ENCODE data around the gene FGG.
"Not testable (repeated sequence)": the region's sequence is repeated elsewhere in the genome, so short reads cannot be mapped to it uniquely, and the experiment has no call there.

Gene FGG

DNA sequence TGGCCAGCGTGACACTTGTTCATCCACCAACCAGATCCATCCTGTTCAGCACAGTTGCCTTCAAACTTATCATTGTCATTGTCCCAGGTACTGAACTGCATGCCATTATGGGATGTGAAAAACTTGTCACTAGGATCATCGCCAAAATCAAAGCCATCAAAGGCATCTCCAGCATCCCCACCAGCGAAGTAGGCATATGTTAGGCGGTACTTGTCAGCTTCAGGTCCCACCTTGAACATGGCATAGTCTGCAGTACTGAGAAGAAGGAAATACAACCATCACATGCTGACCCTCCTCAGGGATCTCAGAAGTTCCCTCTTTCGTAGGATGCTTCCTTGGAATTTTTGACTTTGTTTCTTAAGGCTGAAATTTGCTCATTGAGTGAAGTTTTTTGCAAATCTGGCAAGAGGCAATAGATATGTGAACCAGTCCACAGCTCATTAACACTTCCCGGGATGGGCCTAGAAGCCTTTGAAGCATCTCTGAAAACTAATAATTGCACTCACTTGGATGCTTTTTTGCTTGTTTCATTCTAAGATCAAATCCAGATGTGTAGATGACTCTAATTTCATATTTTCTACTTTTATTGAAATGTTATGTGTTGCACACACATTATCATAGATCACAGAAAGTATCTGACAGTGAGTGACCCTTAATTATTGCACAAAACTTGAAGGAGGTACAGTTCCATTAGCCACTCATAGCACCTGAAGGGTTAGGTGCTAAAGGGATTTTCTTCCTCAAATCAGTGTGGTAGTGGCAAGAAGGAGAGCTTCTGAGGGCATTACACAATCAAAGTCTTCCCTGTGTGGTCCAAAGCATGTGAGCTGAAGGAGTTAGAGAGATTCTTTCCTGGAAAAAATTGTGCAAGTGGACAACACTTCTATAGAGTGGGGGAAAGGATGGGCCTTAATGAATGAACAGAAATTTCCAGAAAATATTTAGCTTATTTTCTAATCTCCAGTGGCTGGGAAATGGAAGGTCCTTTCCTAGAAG is 5.4 kb downstream of the FGG start:
- DNase-seq (ENCODE audit: low read depth in 1 of 2, low spot score in 1 of 2): no peak
- no peak for TF ChIP-seq JUND (IDR thresholded peaks at IDR 0.05; ENCODE audit: low read depth)
- in situ Hi-C loops (cut with HindIII; ENCODE audit: low pct_unique_long_range_greater_than_20kb, low sequenced_read_pairs): no loop called here

DNA sequence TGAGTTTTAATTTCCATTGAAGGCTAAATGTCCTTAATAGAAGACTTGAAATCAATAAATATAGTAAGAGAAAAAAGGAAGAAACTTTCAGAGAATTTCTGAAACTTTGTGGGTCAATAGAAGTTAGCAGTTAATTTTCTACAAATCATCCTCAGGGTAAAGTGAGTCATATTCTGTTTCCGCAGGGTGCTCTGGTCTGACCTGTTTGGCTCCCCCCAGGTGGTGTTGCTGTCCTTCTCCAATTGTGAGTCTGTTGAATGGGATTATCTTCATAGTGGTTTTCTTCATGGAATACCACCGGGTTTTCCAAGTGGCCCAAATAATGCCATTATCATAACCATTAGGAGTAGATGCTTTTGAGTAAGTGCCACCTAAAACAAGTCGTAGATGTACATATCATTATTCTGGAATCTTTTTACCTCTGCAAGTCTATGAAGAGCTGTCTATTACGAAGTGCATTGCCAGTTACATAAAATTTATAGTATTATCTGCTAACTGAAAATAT is 7.7 kb downstream of the FGG start:
- no peak for DNase-seq (ENCODE audit: low read depth in 1 of 2, low spot score in 1 of 2)
- in situ Hi-C loops (cut with HindIII; ENCODE audit: low pct_unique_long_range_greater_than_20kb, low sequenced_read_pairs): no loop called here
- no peak for TF ChIP-seq JUND (IDR thresholded peaks at IDR 0.05; ENCODE audit: low read depth)

DNA sequence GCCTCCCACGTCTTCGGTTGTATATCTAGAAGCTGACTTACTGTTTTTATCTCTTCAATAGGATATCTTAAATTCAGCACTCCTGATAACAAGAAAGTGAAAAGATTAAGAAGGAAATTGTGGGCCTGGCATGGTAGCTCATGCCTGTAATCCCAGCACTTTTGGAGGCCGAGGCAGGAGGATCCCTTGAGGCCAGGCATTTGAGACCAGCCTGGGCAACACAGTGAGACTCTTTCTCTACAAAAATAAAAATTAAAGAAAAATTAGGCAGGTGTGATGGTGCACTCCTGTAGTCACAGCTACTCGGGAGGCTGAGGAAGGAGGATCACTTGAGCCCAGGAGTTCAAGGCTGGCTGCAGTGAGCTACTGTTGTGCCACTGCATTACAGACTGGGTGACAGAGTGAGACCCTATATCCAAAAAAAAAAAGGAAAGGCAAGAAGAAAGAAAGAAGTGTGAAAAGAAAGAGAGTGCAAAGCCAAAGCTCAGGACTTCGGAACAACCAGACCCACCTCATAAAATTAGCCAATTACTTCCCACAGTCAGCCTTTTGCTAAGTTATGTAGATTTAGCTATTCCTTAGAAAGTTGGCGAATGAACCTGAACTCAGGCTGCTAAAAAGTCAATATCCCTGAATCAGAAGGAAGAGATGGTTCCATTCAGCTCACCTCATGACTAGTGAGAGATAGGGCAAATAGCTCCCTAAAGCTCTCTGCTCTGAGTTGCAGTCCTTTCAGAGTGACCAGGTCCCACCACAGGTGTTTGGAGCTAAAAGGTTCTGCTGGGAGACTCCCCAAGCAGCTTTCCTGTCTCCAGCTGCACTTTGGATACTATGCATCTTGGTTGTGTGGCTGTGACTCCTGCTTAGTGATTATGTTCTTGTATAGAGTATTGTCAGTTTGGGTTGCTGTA is 9.2 kb downstream of the FGG start:
- no peak for DNase-seq (ENCODE audit: low read depth in 1 of 2, low spot score in 1 of 2)
- TF ChIP-seq JUND (IDR thresholded peaks at IDR 0.05; ENCODE audit: low read depth): no peak
- in situ Hi-C loops (cut with HindIII; ENCODE audit: low pct_unique_long_range_greater_than_20kb, low sequenced_read_pairs): no loop called here

DNA sequence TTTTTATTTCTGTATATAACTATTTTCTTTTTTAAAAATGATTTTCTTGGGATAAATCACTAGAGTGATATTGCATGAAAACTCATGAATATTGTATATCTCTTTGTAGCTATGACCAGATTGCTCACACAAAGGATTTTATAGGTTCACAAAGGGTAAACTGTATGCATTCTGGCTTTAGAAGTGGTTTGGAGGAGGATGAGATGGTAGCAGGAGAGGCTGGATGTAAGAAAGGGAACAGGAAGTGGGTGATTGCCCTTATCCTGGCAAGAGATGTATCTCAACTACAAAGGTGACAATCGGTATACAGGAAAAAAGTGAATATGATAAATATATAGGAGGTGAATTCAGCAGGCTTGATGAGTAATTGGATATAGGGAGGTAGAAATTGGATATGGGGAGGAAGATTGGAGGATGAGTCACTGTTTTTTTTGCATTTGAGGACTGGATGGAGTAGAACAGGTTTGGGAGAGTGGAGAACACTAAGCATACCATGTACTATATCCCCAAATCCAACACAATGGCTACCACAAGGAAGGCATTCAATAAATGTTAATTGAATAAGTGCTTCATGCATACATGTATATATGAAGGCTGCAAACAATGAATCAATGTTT is 9.9 kb downstream of the FGG start:
- DNase-seq (ENCODE audit: low read depth in 1 of 2, low spot score in 1 of 2): no peak
- TF ChIP-seq JUND (IDR thresholded peaks at IDR 0.05; ENCODE audit: low read depth): no peak
- in situ Hi-C loops (cut with HindIII; ENCODE audit: low pct_unique_long_range_greater_than_20kb, low sequenced_read_pairs): no loop called here

DNA sequence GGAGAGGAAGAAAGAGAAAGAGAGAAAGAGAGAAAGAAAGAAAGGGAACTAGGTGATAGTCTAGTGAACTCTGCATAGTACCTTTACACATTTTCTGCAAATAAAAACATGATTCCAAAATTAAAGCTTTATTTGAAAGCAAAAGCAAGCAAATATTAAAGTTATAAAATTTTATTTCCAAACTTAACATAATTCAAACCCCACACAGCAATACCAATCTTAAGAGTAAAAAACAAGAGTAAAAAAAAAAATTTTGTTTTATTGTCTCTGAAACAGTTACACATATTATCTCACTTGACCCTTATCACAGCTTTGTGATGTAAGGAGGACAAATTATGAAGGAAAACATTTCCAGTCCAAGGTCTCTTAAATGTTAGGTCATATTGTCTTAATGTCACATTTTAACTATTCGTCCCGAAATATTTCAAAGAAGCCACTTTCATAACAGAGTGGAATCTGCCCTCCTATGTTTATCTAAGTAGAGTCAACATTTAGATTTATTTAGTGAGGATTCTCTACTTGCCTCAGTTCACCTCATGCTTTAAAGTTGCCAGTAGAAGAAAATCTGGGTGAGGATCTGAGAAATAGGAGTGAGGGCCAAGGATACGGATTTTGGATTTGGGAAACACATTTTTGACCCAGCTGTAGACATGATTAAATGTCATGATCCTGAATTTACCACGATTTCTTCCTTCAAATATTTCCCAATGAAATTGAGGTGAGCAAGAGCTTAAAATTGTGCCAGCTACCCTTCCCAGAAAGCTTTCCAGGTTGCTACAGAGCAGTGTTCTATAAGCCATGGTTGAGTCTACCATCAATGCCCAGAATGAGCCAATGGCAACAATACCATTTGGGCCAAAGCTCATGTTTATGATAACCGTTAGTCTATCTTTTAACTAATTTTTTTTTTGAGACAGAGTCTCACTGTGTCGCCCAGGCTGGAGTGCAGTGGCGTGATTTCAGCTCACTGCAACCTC is 14.4 kb downstream of the FGG start:
- no peak for DNase-seq (ENCODE audit: low read depth in 1 of 2, low spot score in 1 of 2)
- no peak for TF ChIP-seq JUND (IDR thresholded peaks at IDR 0.05; ENCODE audit: low read depth)
- in situ Hi-C loops (cut with HindIII; ENCODE audit: low pct_unique_long_range_greater_than_20kb, low sequenced_read_pairs): no loop called here

DNA sequence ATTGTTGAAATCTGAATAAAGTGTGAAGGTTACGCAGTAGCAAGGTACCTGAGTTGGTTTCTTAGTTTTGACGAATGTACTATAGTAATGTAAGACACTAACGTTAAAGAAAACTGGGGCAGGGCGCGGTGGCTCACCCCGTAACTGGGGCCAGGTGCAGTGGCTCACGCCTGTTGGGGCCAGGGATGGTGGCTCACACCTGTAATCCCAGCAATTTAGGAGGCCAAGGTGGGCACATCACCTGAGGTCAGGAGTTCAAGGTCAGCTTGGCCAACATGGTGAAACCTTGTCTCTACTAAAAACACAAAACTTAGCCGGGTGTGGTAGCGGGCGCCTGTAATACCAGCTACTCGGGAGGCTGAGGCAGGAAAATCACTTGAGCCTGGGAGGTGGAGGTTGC is 15.2 kb downstream of the FGG start:
- in situ Hi-C loops (cut with HindIII; ENCODE audit: low pct_unique_long_range_greater_than_20kb, low sequenced_read_pairs); DNase-seq (ENCODE audit: low read depth in 1 of 2, low spot score in 1 of 2): not testable (repeated sequence)

DNA sequence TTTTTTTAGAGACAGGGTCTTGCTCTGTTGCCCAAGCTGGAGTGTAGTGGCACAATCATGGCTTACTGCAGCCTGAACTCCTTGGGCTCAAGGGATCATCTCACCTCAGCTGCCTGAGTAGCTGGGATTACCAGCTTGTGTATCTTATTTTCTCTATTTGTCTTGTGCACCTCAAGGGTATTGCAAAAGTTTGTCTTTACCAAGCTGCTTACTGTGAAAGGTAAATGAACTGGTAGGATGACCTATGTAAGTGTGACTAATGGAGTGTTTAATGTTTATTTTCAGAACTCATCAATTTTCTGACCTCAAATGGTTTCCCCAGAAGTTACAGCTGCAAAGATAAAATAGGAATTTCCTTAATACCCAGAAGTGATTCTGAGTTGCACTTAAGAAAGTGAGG is 16.6 kb downstream of the FGG start:
- in situ Hi-C loops (cut with HindIII; ENCODE audit: low pct_unique_long_range_greater_than_20kb, low sequenced_read_pairs): no loop called here
- no peak for TF ChIP-seq JUND (IDR thresholded peaks at IDR 0.05; ENCODE audit: low read depth)
- DNase-seq (ENCODE audit: low read depth in 1 of 2, low spot score in 1 of 2): peak in 1 of 2 experiments; percentile 59

DNA sequence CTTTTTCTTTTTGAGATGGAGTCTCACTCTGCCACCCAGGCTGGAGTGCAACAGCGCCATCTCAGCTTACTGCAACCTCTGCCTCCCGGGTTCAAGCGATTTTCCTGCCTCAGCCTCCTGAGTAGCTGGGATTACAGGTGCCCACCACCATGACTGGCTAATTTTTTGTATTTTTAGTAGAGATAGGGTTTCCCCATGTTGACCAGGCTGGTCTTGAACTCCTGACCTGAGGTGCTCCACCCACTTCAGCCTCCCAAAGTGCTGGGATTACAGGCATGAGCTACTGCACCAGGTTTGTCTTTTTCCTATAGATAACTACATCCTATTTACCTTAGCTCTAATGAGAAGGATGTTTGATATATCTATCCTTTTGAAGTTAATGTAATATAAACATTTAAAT is 18.1 kb downstream of the FGG start:
- in situ Hi-C loops (cut with HindIII; ENCODE audit: low pct_unique_long_range_greater_than_20kb, low sequenced_read_pairs); DNase-seq (ENCODE audit: low read depth in 1 of 2, low spot score in 1 of 2): not testable (repeated sequence)

DNA sequence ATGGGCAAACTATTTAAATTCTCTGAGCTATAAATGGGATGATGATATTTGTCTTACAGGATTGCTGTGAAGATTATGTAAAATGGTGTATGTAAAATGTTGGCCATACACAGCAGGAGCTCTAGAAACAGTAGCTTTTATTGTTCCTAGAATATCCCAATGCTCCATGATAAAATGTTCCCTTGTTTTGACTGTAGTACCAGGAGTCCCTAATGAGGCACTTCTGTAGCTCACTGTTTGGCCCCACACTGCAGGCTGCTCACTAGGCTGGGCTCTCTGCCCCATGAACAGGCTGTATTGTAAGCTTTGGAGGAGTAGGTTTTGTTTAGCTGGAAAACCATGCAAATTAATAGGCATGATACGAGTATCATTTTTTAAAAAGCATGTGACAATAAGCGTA is 18.6 kb downstream of the FGG start:
- DNase-seq (ENCODE audit: low read depth in 1 of 2, low spot score in 1 of 2): no peak
- in situ Hi-C loops (cut with HindIII; ENCODE audit: low pct_unique_long_range_greater_than_20kb, low sequenced_read_pairs): no loop called here
- no peak for TF ChIP-seq JUND (IDR thresholded peaks at IDR 0.05; ENCODE audit: low read depth)

DNA sequence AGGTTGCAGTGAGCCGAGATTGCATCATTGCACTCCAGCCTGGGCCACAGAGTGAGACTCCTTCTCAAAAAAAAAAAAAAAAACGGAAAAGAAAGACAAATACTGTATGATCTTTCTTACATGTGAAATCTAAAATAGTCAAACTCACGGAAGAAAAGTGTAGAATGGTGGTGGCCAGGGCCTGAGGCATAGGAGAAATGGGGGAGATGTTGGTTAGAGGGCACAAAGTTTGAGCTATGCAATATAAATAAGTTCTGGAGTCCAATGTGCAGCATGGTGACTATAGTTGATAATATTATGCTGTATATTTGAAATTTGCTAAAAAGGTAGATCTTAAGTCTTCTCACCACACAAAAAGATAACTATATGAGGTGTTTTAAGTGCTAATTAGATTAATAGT is 20.6 kb downstream of the FGG start:
- DNase-seq (ENCODE audit: low read depth in 1 of 2, low spot score in 1 of 2): no peak
- no peak for TF ChIP-seq JUND (IDR thresholded peaks at IDR 0.05; ENCODE audit: low read depth)
- in situ Hi-C loops (cut with HindIII; ENCODE audit: low pct_unique_long_range_greater_than_20kb, low sequenced_read_pairs): no loop called here

DNA sequence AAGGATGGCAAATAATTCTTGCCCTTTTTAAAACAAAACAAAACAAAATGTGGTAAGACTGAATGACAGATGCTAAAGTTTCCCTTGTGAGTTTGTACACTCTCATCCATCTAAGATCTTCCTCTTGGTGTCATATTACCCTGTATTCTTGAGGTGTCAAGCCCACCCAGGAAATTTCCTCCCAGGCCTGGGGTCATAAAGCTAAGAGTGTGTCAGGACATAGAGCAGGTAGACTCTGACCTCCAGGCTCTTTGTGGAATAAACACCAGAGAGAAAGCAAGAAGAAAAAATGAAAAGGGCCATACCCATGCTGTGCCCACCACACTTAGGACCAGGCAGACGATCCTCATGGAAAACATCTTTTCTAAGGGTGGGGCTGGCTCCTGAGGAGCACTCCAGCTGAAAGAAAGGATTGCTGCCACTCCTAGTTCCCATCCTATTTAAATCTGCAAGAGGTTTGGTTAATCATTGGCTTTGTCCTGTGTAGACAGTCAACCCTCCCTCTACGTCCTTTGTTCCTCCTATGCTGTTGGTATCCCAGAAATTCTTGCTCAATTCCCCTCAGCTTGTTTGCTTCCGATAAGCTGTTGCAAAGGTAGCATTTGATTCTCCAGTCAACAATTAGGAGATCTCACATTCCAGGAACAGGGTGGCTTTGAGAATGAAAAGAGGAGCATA is 22.0 kb downstream of the FGG start, which contains the start of gene FGA:
FGA (minus strand) TSS at position 414 of the 678 bp plus-strand sequence; CDS start at position 359, 55 bp downstream.
- DNase-seq (ENCODE audit: low read depth in 1 of 2, low spot score in 1 of 2): no peak
- TF ChIP-seq JUND (IDR thresholded peaks at IDR 0.05; ENCODE audit: low read depth): no peak
- in situ Hi-C loops (cut with HindIII; ENCODE audit: low pct_unique_long_range_greater_than_20kb, low sequenced_read_pairs): no loop called here

Measured in T47D (cell line).